ENCODE data around the gene GRID1. TPM values are rescaled to one million over a fixed set of nuclear protein-coding genes. Genes with fewer than 3 reads are reported as not detected.
"Not testable (repeated sequence)": the region's sequence is repeated elsewhere in the genome, so short reads cannot be mapped to it uniquely, and the experiment has no call there.

GRID1 gene
- total RNA-seq, 1 donor from 2014 or later: 1.1 TPM

GRCh38 chr10:86037096-86037495 lies 329.5 kb downstream of the GRID1 start:
- no peak for DNase-seq (ENCODE audit: low read depth, low spot score)
- no peaks in the 10 kb centered on the region for H3K9me3 Mint-ChIP-seq

GRCh38 chr10:86036544-86036831 lies 330.1 kb downstream of the GRID1 start:
- no peak overlapping the region for H3K27ac Mint-ChIP-seq (ENCODE audit: unreplicated experiment)
- peaks cover 2% of the 10 kb centered on the region for H3K36me3 Mint-ChIP-seq (ENCODE audit: low read depth)
- no peak for TF ChIP-seq CTCF (conservative IDR thresholded peaks at IDR 0.05)
- no peaks in the 10 kb centered on the region for H3K4me1 Mint-ChIP-seq
- H3K4me3 Mint-ChIP-seq: no peak overlapping the region
- no peak for DNase-seq (ENCODE audit: low read depth, low spot score)
- peaks cover 2% of the 10 kb centered on the region for H3K27me3 Mint-ChIP-seq (ENCODE audit: low read depth)
- H3K9me3 Mint-ChIP-seq: peaks cover 2% of the 10 kb centered on the region

More at GRCh38 chr10:86037096-86037495, 329.5 kb downstream of the GRID1 start:
- peaks cover 2% of the 10 kb centered on the region for H3K27me3 Mint-ChIP-seq (ENCODE audit: low read depth)
- TF ChIP-seq CTCF (conservative IDR thresholded peaks at IDR 0.05): no peak
- no peaks in the 10 kb centered on the region for H3K4me1 Mint-ChIP-seq
- H3K27ac Mint-ChIP-seq (ENCODE audit: unreplicated experiment): no peak overlapping the region
- no peaks in the 10 kb centered on the region for H3K36me3 Mint-ChIP-seq (ENCODE audit: low read depth)
- no peak overlapping the region for H3K4me3 Mint-ChIP-seq

- Mint-ChIP-seq H3K4me1 (no peaks in the 10 kb centered on the region), H3K9me3 (peaks cover 3% of the 10 kb centered on the region), H3K36me3 (ENCODE audit: low read depth) (peaks cover 3% of the 10 kb centered on the region), H3K27me3 (ENCODE audit: low read depth) (peaks cover 2% of the 10 kb centered on the region), H3K27ac (ENCODE audit: unreplicated experiment) (no peak overlapping the region), H3K4me3 (no peak overlapping the region)
- no peak for DNase-seq (ENCODE audit: low read depth, low spot score)
- no peak for TF ChIP-seq CTCF (conservative IDR thresholded peaks at IDR 0.05)
Observed at GRCh38 chr10:86035791-86036543, 330.6 kb downstream of the GRID1 start.

- TF ChIP-seq CTCF (conservative IDR thresholded peaks at IDR 0.05): no peak
- H3K27ac Mint-ChIP-seq (ENCODE audit: unreplicated experiment): no peak overlapping the region
- DNase-seq (ENCODE audit: low read depth, low spot score): no peak
- H3K27me3 Mint-ChIP-seq (ENCODE audit: low read depth): peaks cover 2% of the 10 kb centered on the region
- H3K9me3 Mint-ChIP-seq: peaks cover 8% of the 10 kb centered on the region
- no peaks in the 10 kb centered on the region for H3K4me1 Mint-ChIP-seq
- peaks cover 3% of the 10 kb centered on the region for H3K36me3 Mint-ChIP-seq (ENCODE audit: low read depth)
- H3K4me3 Mint-ChIP-seq: no peak overlapping the region
Observed at GRCh38 chr10:86034710-86035109, 331.9 kb downstream of the GRID1 start.

GRCh38 chr10:86033581-86033980 lies 333.0 kb downstream of the GRID1 start:
- no peaks in the 10 kb centered on the region for H3K27me3 Mint-ChIP-seq (ENCODE audit: low read depth)
- no peaks in the 10 kb centered on the region for H3K4me1 Mint-ChIP-seq
- peaks cover 3% of the 10 kb centered on the region for H3K36me3 Mint-ChIP-seq (ENCODE audit: low read depth)
- no peak overlapping the region for H3K4me3 Mint-ChIP-seq
- DNase-seq (ENCODE audit: low read depth, low spot score): no peak
- no peak overlapping the region for H3K27ac Mint-ChIP-seq (ENCODE audit: unreplicated experiment)
- no peak for TF ChIP-seq CTCF (conservative IDR thresholded peaks at IDR 0.05)
- peaks cover 17% of the 10 kb centered on the region for H3K9me3 Mint-ChIP-seq

- peaks cover 17% of the 10 kb centered on the region for H3K9me3 Mint-ChIP-seq
- H3K27ac Mint-ChIP-seq (ENCODE audit: unreplicated experiment): not testable (repeated sequence)
Observed at GRCh38 chr10:86032087-86032486, 334.5 kb downstream of the GRID1 start.

More at GRCh38 chr10:86032087-86032486, 334.5 kb downstream of the GRID1 start:
- H3K27me3 Mint-ChIP-seq (ENCODE audit: low read depth); H3K4me3 Mint-ChIP-seq; H3K4me1 Mint-ChIP-seq; DNase-seq (ENCODE audit: low read depth, low spot score); H3K36me3 Mint-ChIP-seq (ENCODE audit: low read depth): not testable (repeated sequence)

Measured in neural crest cell (in vitro differentiated cells).